Mucosa of gallbladder (tissue), 1 donor: ENCODE measurements around the gene FIGN. TPM values are rescaled to one million over a fixed set of nuclear protein-coding genes. Genes with fewer than 3 reads are reported as not detected.

Experiments
- DNase-seq: peaks from one replicate; pipeline ENCODE4 v3.0.0-alpha.2; 2020; ENCODE audit warnings: low spot score
- total RNA-seq: library from RNA; stranded (reverse); gene quantifications from one replicate; pipeline ENCODE4 v1.2.1, GENCODE V29; 2021
- donor health status: DM: no; HTN: no; CAD: no.

The FIGN gene
- total RNA-seq, 1 donor from 2014 or later: 5.9 TPM

GRCh38 chr2:163563336-163563735 is 172.5 kb downstream of the FIGN start:
- DNase-seq: no peak

DNA sequence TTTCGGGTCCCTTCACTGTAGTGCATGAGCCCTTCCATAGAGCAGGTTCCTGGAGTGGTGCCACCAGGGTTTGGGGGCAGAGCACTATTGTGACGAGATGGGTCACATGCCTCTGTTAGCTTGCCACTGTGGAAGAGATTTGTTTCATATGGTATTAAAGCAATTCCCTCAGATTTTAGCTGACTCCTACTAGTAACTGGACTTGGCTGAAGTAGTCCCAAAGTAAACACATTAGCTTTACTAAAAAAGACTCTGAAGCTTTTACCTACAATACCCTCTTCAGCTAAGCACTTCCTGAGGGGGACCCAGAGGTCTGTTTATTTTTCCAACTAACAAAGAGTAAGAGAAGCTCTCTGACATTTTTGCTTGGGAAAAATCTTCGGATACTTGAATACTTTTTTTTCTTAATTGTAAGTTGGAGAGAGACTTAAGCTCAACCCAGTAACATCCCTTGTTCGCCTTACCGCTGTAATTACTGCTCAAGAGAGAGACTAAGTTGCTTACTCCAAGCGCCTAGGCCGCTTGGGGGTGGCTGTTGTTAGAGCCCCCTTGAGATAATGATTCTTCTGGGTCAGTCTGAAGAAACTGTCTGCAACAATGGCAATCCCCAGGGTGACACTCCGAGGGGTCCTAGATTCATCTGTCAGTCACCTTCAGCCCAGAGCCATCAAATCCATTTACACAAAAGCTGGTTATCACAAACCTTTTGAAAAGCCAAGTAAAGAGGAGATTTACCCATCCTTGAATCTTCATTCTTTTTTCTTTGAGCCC is 177.4 kb downstream of the FIGN start:
- no peak for DNase-seq

- DNase-seq: no peak
These were observed 179.3 kb downstream of the FIGN start for GRCh38 chr2:163556511-163556910.

- no peak for DNase-seq
These were observed 180.9 kb downstream of the FIGN start for GRCh38 chr2:163554864-163555263.

DNA sequence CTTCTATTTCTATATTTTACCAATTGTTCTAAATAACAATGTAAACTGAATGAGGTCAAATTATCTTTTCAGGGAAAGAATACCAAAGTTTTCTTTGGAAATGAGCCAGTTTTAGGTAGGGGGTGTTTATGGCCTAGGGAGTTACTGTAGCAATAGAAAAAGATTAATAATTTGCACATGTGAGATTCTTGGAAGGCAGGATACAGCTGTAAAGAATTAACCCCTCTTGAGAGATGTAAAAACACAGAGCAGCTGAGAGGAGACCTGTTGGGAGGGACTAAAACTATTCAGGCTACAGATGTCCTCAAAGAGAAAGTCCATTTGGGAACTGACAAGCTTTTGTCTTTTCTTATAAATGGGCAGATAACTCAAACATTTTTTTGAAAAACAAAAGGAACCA is 182.2 kb downstream of the FIGN start:
- DNase-seq: no peak

GRCh38 chr2:163552758-163553157 is 183.1 kb downstream of the FIGN start:
- DNase-seq: no peak

GRCh38 chr2:163551616-163552373 is 184.0 kb downstream of the FIGN start:
- DNase-seq: no peak

DNA sequence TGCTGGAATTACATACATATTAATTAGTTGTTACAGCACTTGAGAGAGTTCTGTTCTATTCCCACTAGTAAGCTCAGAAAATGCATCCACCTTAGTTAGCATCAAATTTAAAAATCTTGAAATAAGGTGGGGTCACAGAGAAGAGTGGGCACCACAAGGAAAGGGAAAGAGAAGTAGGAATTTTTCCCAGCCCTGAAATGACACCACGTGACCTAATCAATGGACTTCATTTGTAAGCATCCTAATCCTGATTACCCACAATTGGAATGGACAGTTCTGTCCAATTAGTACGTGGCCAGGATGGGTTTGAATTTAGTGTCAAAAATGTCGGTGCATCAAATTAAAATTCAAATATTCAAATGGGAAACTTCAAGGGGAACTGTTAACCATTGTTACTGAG is 186.8 kb downstream of the FIGN start:
- no peak for DNase-seq
